Measurements from ENCODE around the gene SEZ6L2.

SEZ6L2 gene

DNA sequence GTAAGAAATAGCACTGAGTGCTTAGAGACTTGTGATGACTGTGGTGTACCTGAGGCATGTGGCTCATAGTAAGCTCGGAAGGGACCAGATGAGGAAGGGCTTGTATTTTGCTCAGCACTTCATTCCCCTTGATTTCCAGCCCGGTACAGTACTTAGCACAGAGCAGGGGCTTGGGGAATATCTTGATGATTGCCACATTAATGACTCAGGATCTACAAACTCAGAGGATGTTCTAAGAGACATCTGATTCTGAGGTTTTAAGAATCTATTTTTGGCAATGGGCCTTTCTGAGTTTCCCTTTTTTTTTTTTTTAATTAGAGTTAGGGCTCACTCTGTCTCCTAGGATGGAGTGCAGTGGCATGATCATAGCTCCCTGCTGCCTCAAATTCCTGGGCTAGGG is 10.0 kb upstream of the SEZ6L2 start:
- H3K27ac ChIP-seq (ENCODE audit: low read depth, low read length), result no peak overlapping the region
- H3K9me3 ChIP-seq (ENCODE audit: control insufficient read depth, insufficient read depth, low read length), result no peaks in the 10 kb centered on the region
- peaks cover 15% of the 10 kb centered on the region for H3K36me3 ChIP-seq (ENCODE audit: control insufficient read depth, insufficient read depth, low read length)
- H3K27me3 ChIP-seq (ENCODE audit: control insufficient read depth, insufficient read depth, low read length), result no peaks in the 10 kb centered on the region
- no peak overlapping the region for H3K4me3 ChIP-seq (ENCODE audit: low read depth, low read length)
- no peak overlapping the region for H3K9ac ChIP-seq (ENCODE audit: low read depth, low read length)
- H3K4me1 ChIP-seq (ENCODE audit: control insufficient read depth, insufficient read depth, low read length), result no peaks in the 10 kb centered on the region

DNA sequence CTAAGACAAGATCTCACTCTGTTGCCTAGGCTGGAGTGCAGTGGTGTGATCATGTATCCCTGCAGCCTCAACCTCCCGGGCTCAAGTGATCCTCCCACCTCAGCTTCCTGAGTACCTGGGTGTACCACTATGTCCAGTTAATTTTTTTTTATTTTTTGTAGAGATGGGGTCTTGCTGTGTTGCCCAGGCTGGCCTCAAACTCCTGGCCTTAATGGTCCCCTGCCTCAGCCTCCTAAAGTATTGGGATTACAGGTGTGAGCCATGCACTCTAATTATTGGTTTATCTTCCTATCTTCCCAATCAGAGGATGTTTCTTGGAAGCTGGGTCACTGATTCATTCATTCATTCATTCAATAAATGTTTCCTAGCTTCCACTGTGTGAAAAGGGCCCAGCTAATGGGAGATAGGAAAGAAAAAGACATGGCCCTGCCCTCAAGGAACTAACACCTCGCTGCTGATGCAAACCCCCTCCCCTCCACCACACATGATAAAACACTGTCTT is 9.4 kb upstream of the SEZ6L2 start:
- H3K9ac ChIP-seq (ENCODE audit: low read depth, low read length), result no peak overlapping the region
- no peak overlapping the region for H3K4me3 ChIP-seq (ENCODE audit: low read depth, low read length)
- no peaks in the 10 kb centered on the region for H3K27me3 ChIP-seq (ENCODE audit: control insufficient read depth, insufficient read depth, low read length)
- H3K9me3 ChIP-seq (ENCODE audit: control insufficient read depth, insufficient read depth, low read length), result no peaks in the 10 kb centered on the region
- H3K36me3 ChIP-seq (ENCODE audit: control insufficient read depth, insufficient read depth, low read length), result peaks cover 16% of the 10 kb centered on the region
- H3K27ac ChIP-seq (ENCODE audit: low read depth, low read length), result no peak overlapping the region
- H3K4me1 ChIP-seq (ENCODE audit: control insufficient read depth, insufficient read depth, low read length), result no peaks in the 10 kb centered on the region

DNA sequence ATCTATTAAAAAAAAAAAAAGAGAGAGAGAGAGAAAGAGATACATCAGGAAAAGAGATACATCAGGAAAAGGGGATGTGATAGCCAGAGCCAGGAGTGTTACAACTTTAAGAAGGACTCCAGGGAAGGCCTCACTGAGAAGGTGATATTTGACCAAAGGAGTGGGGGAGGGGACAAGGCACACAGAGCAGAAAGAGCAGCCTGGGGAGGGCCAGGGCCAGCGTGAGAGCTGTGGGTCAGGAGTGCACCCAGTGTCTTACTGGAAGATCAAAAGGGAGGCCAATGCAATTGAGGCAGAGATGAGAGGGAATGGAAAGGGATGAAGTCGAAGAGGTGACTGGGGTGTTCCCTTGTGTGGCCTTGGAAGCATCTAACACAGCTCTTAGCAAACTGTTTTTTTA is 8.6 kb upstream of the SEZ6L2 start:
- Histone ChIP-seq H3K27ac (ENCODE audit: low read depth, low read length) (no peak overlapping the region), H3K4me3 (ENCODE audit: low read depth, low read length) (no peak overlapping the region), H3K4me1 (ENCODE audit: control insufficient read depth, insufficient read depth, low read length) (no peaks in the 10 kb centered on the region), H3K9me3 (ENCODE audit: control insufficient read depth, insufficient read depth, low read length) (no peaks in the 10 kb centered on the region), H3K9ac (ENCODE audit: low read depth, low read length) (no peak overlapping the region), H3K36me3 (ENCODE audit: control insufficient read depth, insufficient read depth, low read length) (peaks cover 20% of the 10 kb centered on the region), H3K27me3 (ENCODE audit: control insufficient read depth, insufficient read depth, low read length) (no peaks in the 10 kb centered on the region)

DNA sequence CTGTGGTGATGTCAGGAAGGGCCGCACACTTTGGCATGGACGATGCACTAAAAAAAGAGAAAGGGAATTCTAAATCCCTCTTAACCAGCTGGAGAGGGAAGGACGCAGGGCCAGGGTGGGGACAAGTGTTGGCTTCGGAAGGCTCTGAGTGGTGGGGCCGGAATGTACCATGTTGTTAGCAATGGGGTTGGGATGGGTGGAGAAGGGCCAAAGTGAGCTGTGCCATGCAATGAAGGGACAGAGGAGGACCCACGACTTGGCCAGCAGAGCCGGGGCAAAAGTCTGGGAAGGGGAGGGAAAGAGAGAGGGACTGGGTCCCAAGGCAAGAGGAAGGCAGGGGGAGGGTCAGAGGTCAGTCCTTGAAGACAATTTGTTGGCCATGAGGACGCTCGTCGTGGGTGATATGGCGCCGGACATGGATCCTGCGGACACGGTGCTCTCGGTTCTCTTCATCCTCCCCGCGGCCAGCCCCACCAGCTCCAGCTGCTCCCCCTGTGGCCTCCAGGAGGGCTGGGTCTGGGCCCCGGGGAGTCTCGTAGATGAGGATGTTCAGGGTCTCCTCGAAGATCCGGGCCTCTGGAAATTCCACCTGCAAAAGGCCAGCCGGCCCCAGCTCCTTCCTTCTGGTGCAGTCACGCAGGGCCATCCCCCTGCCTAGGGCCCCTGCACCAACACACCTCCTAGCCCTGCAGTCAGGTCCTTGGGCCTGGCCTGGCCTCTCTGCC is 7.3 kb upstream of the SEZ6L2 start:
- Histone ChIP-seq H3K9me3 (ENCODE audit: control insufficient read depth, insufficient read depth, low read length) (no peaks in the 10 kb centered on the region), H3K9ac (ENCODE audit: low read depth, low read length) (no peak overlapping the region), H3K27me3 (ENCODE audit: control insufficient read depth, insufficient read depth, low read length) (no peaks in the 10 kb centered on the region), H3K36me3 (ENCODE audit: control insufficient read depth, insufficient read depth, low read length) (peaks cover 20% of the 10 kb centered on the region), H3K4me1 (ENCODE audit: control insufficient read depth, insufficient read depth, low read length) (peaks cover 4% of the 10 kb centered on the region; the same call in 1 of the 2 replicates), H3K27ac (ENCODE audit: low read depth, low read length) (no peak overlapping the region), H3K4me3 (ENCODE audit: low read depth, low read length) (no peak overlapping the region)

DNA sequence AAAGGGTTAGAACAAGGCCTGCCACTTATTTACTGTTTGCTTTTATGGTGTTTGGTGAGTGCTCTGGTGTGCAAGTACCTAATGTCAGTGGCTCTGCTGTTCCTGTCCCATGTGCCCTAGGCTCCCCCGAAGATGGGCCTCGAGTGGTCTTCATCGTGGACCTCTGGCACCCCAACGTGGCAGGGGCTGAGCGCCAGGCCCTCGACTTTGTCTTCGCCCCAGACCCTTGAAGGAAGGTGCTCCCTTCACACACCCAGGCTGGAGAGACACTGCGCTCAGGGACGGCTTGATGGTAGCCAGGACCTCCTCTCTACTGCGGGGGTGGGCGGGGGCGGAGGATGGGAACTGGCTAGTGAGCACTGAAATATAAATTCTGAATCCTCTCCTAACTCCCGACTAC is 6.3 kb upstream of the SEZ6L2 start:
- no peaks in the 10 kb centered on the region for H3K27me3 ChIP-seq (ENCODE audit: control insufficient read depth, insufficient read depth, low read length)
- H3K4me1 ChIP-seq (ENCODE audit: control insufficient read depth, insufficient read depth, low read length), result peaks cover 5% of the 10 kb centered on the region; the same call in 1 of the 2 replicates
- peaks cover 20% of the 10 kb centered on the region for H3K36me3 ChIP-seq (ENCODE audit: control insufficient read depth, insufficient read depth, low read length)

DNA sequence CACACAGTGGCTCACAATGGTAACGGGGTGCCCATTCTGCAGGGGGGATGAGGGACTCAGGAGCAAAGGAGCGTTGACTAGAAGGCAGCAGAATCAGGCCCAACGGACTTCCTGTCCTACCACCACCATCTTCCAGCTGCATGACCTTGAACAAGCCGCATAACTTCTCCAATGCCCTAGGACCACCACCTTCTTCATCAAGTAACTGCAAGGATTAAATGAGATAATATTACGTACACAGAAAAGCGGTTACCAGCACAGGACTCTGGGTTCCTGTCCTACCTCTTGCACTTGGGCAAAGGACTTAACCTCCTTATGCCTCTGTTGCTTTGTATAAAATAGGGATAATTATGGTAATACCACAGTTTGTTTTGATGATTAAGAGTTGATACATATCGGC is 5.6 kb upstream of the SEZ6L2 start:
- no peak overlapping the region for H3K27ac ChIP-seq (ENCODE audit: low read depth, low read length)
- H3K4me1 ChIP-seq (ENCODE audit: control insufficient read depth, insufficient read depth, low read length), result peaks cover 5% of the 10 kb centered on the region; the same call in 1 of the 2 replicates
- H3K27me3 ChIP-seq (ENCODE audit: control insufficient read depth, insufficient read depth, low read length), result no peaks in the 10 kb centered on the region
- no peak overlapping the region for H3K4me3 ChIP-seq (ENCODE audit: low read depth, low read length)
- H3K9me3 ChIP-seq (ENCODE audit: control insufficient read depth, insufficient read depth, low read length), result no peaks in the 10 kb centered on the region
- peaks cover 20% of the 10 kb centered on the region for H3K36me3 ChIP-seq (ENCODE audit: control insufficient read depth, insufficient read depth, low read length)
- no peak overlapping the region for H3K9ac ChIP-seq (ENCODE audit: low read depth, low read length)

More for the DNA sequence above, 6.3 kb upstream of the SEZ6L2 start:
- H3K27ac ChIP-seq (ENCODE audit: low read depth, low read length), result no peak overlapping the region
- no peaks in the 10 kb centered on the region for H3K9me3 ChIP-seq (ENCODE audit: control insufficient read depth, insufficient read depth, low read length)
- no peak overlapping the region for H3K9ac ChIP-seq (ENCODE audit: low read depth, low read length)
- no peak overlapping the region for H3K4me3 ChIP-seq (ENCODE audit: low read depth, low read length)

DNA sequence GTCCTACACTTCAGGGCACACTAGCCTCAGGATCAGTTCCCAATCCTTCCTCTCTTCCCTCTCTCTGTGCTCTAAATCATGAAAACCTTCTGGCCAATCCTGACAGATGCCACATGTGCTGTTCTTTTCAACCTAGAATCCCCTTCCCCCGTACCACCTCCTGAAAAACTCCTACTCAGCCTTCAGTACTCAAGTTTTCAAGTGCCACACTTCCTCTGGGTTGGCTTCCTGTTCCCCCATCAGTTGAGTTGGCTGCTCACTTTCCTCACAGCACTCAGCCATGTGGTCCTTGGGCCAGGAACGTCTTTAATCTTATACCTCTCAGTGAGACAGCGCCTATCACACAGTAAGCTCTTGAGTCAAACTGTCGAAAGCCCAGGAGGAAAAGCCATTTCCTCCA is 4.2 kb upstream of the SEZ6L2 start:
- H3K27me3 ChIP-seq (ENCODE audit: control insufficient read depth, insufficient read depth, low read length), result no peaks in the 10 kb centered on the region
- no peaks in the 10 kb centered on the region for H3K9me3 ChIP-seq (ENCODE audit: control insufficient read depth, insufficient read depth, low read length)
- no peak overlapping the region for H3K9ac ChIP-seq (ENCODE audit: low read depth, low read length)
- no peak overlapping the region for H3K27ac ChIP-seq (ENCODE audit: low read depth, low read length)
- H3K36me3 ChIP-seq (ENCODE audit: control insufficient read depth, insufficient read depth, low read length), result peaks cover 16% of the 10 kb centered on the region
- peaks cover 5% of the 10 kb centered on the region; the same call in 1 of the 2 replicates for H3K4me1 ChIP-seq (ENCODE audit: control insufficient read depth, insufficient read depth, low read length)
- H3K4me3 ChIP-seq (ENCODE audit: low read depth, low read length), result no peak overlapping the region

DNA sequence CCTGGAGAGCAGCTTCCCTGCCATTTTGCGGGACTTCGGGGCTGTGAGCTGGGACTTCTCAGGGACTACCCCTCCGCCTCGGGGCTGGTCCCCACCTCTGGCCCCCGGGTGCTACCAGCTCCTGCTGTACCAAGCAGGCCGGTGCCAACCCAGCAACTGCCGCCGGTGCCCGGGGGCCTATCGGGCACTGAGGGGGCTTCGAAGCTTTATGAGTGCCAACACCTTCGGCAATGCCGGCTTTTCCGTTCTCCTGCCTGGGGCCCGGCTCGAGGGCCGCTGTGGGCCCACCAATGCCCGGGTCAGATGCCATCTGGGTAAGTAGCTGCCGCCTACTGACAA is 2.2 kb upstream of the SEZ6L2 start:
- H3K27ac ChIP-seq (ENCODE audit: low read depth, low read length), result no peak overlapping the region
- peak overlapping the region; percentile 30; the same call in 1 of the 2 replicates for H3K9ac ChIP-seq (ENCODE audit: low read depth, low read length)
- no peaks in the 10 kb centered on the region for H3K27me3 ChIP-seq (ENCODE audit: control insufficient read depth, insufficient read depth, low read length)
- peak overlapping the region; percentile 85 for H3K4me3 ChIP-seq (ENCODE audit: low read depth, low read length)
- H3K36me3 ChIP-seq (ENCODE audit: control insufficient read depth, insufficient read depth, low read length), result peaks cover 15% of the 10 kb centered on the region
- peaks cover 13% of the 10 kb centered on the region for H3K4me1 ChIP-seq (ENCODE audit: control insufficient read depth, insufficient read depth, low read length)
- H3K9me3 ChIP-seq (ENCODE audit: control insufficient read depth, insufficient read depth, low read length), result no peaks in the 10 kb centered on the region

DNA sequence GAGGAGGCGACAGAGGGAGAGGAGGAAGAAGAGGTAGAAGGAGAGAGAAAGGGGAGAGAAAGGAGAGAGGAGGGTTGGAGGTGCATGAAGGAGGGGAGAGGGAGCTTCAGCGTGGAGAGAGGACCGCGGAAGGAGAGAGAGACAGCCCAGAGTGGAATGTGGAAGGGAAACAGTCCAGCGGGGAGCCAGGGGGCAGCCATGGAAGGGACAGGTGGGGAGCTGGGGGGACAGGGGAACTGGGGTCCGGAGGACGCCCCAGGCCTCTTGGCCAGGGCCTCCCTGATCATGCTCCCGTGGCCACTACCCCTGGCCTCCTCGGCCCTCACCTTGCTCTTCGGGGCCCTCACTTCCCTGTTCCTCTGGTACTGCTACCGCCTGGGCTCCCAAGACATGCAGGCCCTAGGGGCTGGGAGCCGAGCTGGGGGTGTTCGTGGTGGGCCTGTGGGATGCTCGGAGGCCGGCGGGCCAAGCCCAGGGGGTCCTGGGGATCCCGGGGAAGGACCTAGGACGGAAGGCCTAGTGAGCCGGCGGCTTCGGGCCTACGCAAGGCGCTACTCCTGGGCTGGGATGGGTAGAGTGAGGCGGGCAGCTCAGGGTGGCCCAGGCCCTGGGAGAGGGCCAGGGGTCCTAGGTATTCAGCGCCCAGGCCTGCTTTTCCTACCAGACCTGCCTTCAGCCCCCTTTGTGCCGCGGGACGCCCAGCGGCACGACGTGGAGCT is 1.7 kb upstream of the SEZ6L2 start:
- no peaks in the 10 kb centered on the region for H3K27me3 ChIP-seq (ENCODE audit: control insufficient read depth, insufficient read depth, low read length)
- peaks cover 13% of the 10 kb centered on the region for H3K4me1 ChIP-seq (ENCODE audit: control insufficient read depth, insufficient read depth, low read length)
- H3K36me3 ChIP-seq (ENCODE audit: control insufficient read depth, insufficient read depth, low read length), result peaks cover 11% of the 10 kb centered on the region
- H3K9me3 ChIP-seq (ENCODE audit: control insufficient read depth, insufficient read depth, low read length), result no peaks in the 10 kb centered on the region
- H3K9ac ChIP-seq (ENCODE audit: low read depth, low read length), result peak overlapping the region; percentile 70; the same call in 1 of the 2 replicates
- H3K27ac ChIP-seq (ENCODE audit: low read depth, low read length), result peak overlapping the region; percentile 55
- peak overlapping the region; percentile 85 for H3K4me3 ChIP-seq (ENCODE audit: low read depth, low read length)

DNA sequence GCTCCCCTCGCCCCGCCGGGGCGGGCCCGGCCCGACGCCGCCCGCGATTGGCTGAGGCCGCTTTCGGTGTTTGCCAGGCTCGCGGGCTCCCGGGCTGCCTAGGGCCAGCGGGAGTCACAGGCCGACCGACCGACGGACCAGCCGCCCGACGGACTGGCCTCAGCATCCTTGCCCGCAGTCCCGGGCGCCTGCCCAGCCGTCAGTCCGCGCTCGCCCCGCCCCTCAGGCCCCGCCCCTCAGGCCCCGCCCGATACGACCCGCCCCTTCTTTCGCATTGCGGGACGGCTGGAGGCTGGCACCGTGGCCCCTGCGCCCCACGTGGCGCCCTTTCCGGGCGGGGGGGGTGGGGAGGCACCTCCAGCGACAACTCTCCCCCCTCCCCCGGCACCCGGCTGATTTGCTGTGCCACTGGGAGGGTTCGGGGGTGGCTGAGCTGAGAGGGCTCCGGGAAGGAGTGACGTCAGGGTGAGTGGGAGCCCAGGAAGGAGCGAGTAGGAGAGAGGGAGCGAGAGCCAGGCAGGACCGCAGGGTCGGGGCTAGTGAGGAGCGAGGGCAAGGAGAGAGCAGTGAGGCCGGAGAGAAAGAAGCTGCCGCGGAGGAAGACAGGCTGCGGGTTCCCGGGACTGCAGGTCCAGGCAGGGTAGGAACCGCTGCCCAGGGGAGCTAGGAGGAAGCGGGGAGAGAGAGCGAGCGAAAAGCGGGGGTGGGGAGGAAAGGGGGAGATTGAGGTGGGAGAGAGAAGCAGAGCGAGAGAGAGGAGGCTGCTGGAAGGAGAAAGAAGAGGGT is 945 bp upstream of the SEZ6L2 start, which contains the start of gene ASPHD1:
Gene ASPHD1 (plus strand): TSS at position 387 of the 786 bp plus-strand sequence. CDS start 484 bp downstream, outside the sequence.
- Histone ChIP-seq H3K27ac (ENCODE audit: low read depth, low read length) (peak within 1 kb of the TSS; percentile 89), H3K27me3 (ENCODE audit: control insufficient read depth, insufficient read depth, low read length) (no peaks in the 10 kb centered on the region), H3K4me3 (ENCODE audit: low read depth, low read length) (peak within 1 kb of the TSS; percentile 85), H3K9me3 (ENCODE audit: control insufficient read depth, insufficient read depth, low read length) (no peaks in the 10 kb centered on the region), H3K36me3 (ENCODE audit: control insufficient read depth, insufficient read depth, low read length) (peaks cover 18% of the 10 kb centered on the region), H3K4me1 (ENCODE audit: control insufficient read depth, insufficient read depth, low read length) (peaks cover 13% of the 10 kb centered on the region), H3K9ac (ENCODE audit: low read depth, low read length) (peak within 1 kb of the TSS; percentile 70)

Data from HUES48 (cell line).